Stimulated activated CD8-positive, alpha-beta memory T cell treated with anti-CD3 and anti-CD28 coated beads, Interleukin-2, amount 100 ng/mL, for 1 hour (primary cell): ENCODE data around the gene NUP160.
"Not testable (repeated sequence)": the region's sequence is repeated elsewhere in the genome, so short reads cannot be mapped to it uniquely, and the experiment has no call there.

ENCODE experiments used
- DNase-seq, 2 donors: peaks; one replicate each; pipeline ENCODE4 v3.0.0-alpha.2; 2020; ENCODE audit warnings: low read depth in 2 of 2

NUP160 gene

GRCh38 chr11:47847892-47848699 lies at the start of gene NUP160:
Gene NUP160, minus strand, starts transcription at chr11:47848350. Its CDS starts 32 bp downstream, at chr11:47848318.
- DNase-seq = peak; percentile 75 to 79

- DNase-seq = no peak
Observed at GRCh38 chr11:47896199-47896598, 48.0 kb upstream of the NUP160 start.

GRCh38 chr11:47895035-47895434 lies 46.9 kb upstream of the NUP160 start:
- no peak for DNase-seq

GRCh38 chr11:47892546-47893276 lies 44.6 kb upstream of the NUP160 start:
- DNase-seq = not testable (repeated sequence)

- DNase-seq = no peak
Observed at GRCh38 chr11:47891886-47892285, 43.7 kb upstream of the NUP160 start.

GRCh38 chr11:47889714-47890441 lies 41.7 kb upstream of the NUP160 start:
- no peak for DNase-seq

GRCh38 chr11:47887910-47888569 lies 39.9 kb upstream of the NUP160 start:
- no peak for DNase-seq

GRCh38 chr11:47886096-47886495 lies 37.9 kb upstream of the NUP160 start:
- no peak for DNase-seq

- DNase-seq = not testable (repeated sequence)
Observed at GRCh38 chr11:47882437-47882836, 34.3 kb upstream of the NUP160 start.

GRCh38 chr11:47881145-47881544 lies 33.0 kb upstream of the NUP160 start:
- DNase-seq = no peak

GRCh38 chr11:47879259-47880158 lies 31.4 kb upstream of the NUP160 start:
- no peak for DNase-seq

- DNase-seq = not testable (repeated sequence)
Observed at GRCh38 chr11:47875858-47876257, 27.7 kb upstream of the NUP160 start.

- no peak for DNase-seq
Observed at GRCh38 chr11:47870404-47870803, 22.3 kb upstream of the NUP160 start.

- no peak for DNase-seq
Observed at GRCh38 chr11:47869544-47870393, 21.6 kb upstream of the NUP160 start.

- no peak for DNase-seq
Observed at GRCh38 chr11:47867823-47868222, 19.7 kb upstream of the NUP160 start.

GRCh38 chr11:47866892-47867291 lies 18.7 kb upstream of the NUP160 start:
- DNase-seq = not testable (repeated sequence)

GRCh38 chr11:47864901-47865300 lies 16.8 kb upstream of the NUP160 start:
- no peak for DNase-seq

GRCh38 chr11:47863898-47864430 lies 15.8 kb upstream of the NUP160 start:
- no peak for DNase-seq

- no peak for DNase-seq
Observed at GRCh38 chr11:47863189-47863897, 15.2 kb upstream of the NUP160 start.
